ENCODE data around the gene FGD4.

The FGD4 gene

GRCh38 chr12:32398181-32398580 lies 1.2 kb upstream of the FGD4 start:
- no peak for TF ChIP-seq ARNTL (CRISPR knock-in tag; IDR thresholded peaks at IDR 0.05; ENCODE audit: borderline replicate concordance, low read depth)
- no peak for TF ChIP-seq ISL1 (CRISPR knock-in tag; IDR thresholded peaks at IDR 0.05)
- TF ChIP-seq CSDC2 (CRISPR knock-in tag; IDR thresholded peaks at IDR 0.05) = no peak
- no peak for TF ChIP-seq TOX (CRISPR knock-in tag; IDR thresholded peaks at IDR 0.05; ENCODE audit: borderline replicate concordance)
- TF ChIP-seq ZC3H10 (CRISPR knock-in tag; IDR thresholded peaks at IDR 0.05) = no peak
- no peak for TF ChIP-seq ZNF565 (CRISPR knock-in tag; conservative IDR thresholded peaks at IDR 0.05; ENCODE audit: low read depth)
- ATAC-seq = no peak

GRCh38 chr12:32398816-32399369 lies 465 bp upstream of the FGD4 start:
- no peak for ATAC-seq
- TF ChIP-seq PPARA (CRISPR knock-in tag; IDR thresholded peaks at IDR 0.05; ENCODE audit: borderline replicate concordance) (no peak), TCF4 (CRISPR knock-in tag; IDR thresholded peaks at IDR 0.05; ENCODE audit: borderline replicate concordance) (no peak)

GRCh38 chr12:32400114-32400672 lies 835 bp downstream of the FGD4 start:
- ATAC-seq = peak; percentile 9
- TF ChIP-seq CSRNP3 (CRISPR knock-in tag; IDR thresholded peaks at IDR 0.05) (no peak), PPARA (CRISPR knock-in tag; IDR thresholded peaks at IDR 0.05; ENCODE audit: borderline replicate concordance) (no peak), ZFP30 (CRISPR knock-in tag; IDR thresholded peaks at IDR 0.05) (no peak), OSR1 (CRISPR knock-in tag; IDR thresholded peaks at IDR 0.05) (no peak), ZNF8 (CRISPR knock-in tag; IDR thresholded peaks at IDR 0.05) (no peak), PATZ1 (CRISPR knock-in tag; IDR thresholded peaks at IDR 0.05; ENCODE audit: borderline replicate concordance) (no peak), TCF4 (CRISPR knock-in tag; IDR thresholded peaks at IDR 0.05; ENCODE audit: borderline replicate concordance) (no peak), RARB (CRISPR knock-in tag; IDR thresholded peaks at IDR 0.05) (no peak), POU6F1 (CRISPR knock-in tag; IDR thresholded peaks at IDR 0.05; ENCODE audit: borderline replicate concordance, low read depth) (no peak), ZFP3 (CRISPR knock-in tag; IDR thresholded peaks at IDR 0.05) (no peak), CREB5 (CRISPR knock-in tag; IDR thresholded peaks at IDR 0.05; ENCODE audit: low read depth) (no peak), TOX (CRISPR knock-in tag; IDR thresholded peaks at IDR 0.05; ENCODE audit: borderline replicate concordance) (no peak), GLIS3 (CRISPR knock-in tag; IDR thresholded peaks at IDR 0.05) (no peak), ESRRG (CRISPR knock-in tag; IDR thresholded peaks at IDR 0.05) (no peak), ISL1 (CRISPR knock-in tag; IDR thresholded peaks at IDR 0.05) (no peak), ZC3H10 (CRISPR knock-in tag; IDR thresholded peaks at IDR 0.05) (no peak), BACH2 (CRISPR knock-in tag; IDR thresholded peaks at IDR 0.05; ENCODE audit: borderline replicate concordance) (no peak), SNAI2 (CRISPR knock-in tag; IDR thresholded peaks at IDR 0.05) (no peak)

GRCh38 chr12:32400866-32401265 lies 1.5 kb downstream of the FGD4 start:
- no peak for ATAC-seq
- TF ChIP-seq ZNF70 (CRISPR knock-in tag; IDR thresholded peaks at IDR 0.05) (no peak), PPARA (CRISPR knock-in tag; IDR thresholded peaks at IDR 0.05; ENCODE audit: borderline replicate concordance) (no peak), GLIS3 (CRISPR knock-in tag; IDR thresholded peaks at IDR 0.05) (no peak), ZC3H10 (CRISPR knock-in tag; IDR thresholded peaks at IDR 0.05) (no peak)

Data from SK-N-SH treated with all-trans-retinoic acid at 6 μM for 48 hours (cell line).